Liver (tissue), 9 donors: Measurements from ENCODE around the gene HES3. TPM values are rescaled to one million over a fixed set of nuclear protein-coding genes. Genes with fewer than 3 reads are reported as not detected.

ENCODE experiments used
- DNase-seq: peaks from one replicate; pipeline ENCODE4 v3.0.0-alpha.2; 2017; ENCODE audit warnings: low spot score
- H3K27ac ChIP-seq, 2 donors: one replicate each; pipeline ENCODE4 v1.7.0; 2013; ENCODE audit warnings: inconsistent platforms in 2 of 2, low read length in 2 of 2, control low read depth in 1 of 2, low read depth in 1 of 2, mild to moderate bottlenecking in 1 of 2
- H3K27me3 ChIP-seq, 4 donors: one replicate each; pipeline versions ENCODE4 v1.6.1 to v1.7.0; 2013; ENCODE audit warnings: low read length in 3 of 4, inconsistent platforms in 1 of 4, mild to moderate bottlenecking in 1 of 4, moderate library complexity in 1 of 4; ENCODE audit not compliant: control insufficient read depth in 4 of 4, insufficient read depth in 4 of 4
- H3K36me3 ChIP-seq, 4 donors: one replicate each; pipeline versions ENCODE4 v1.6.1 to v1.7.0; 2013; ENCODE audit warnings: low read length in 3 of 4, mild to moderate bottlenecking in 3 of 4, low read depth in 1 of 4, moderate library complexity in 1 of 4; ENCODE audit not compliant: control insufficient read depth in 4 of 4, insufficient read depth in 3 of 4
- H3K4me1 ChIP-seq, 4 donors: one replicate each; pipeline versions ENCODE4 v1.6.1 to v1.7.0; 2013; ENCODE audit warnings: low read length in 3 of 4, mild to moderate bottlenecking in 3 of 4, moderate library complexity in 1 of 4; ENCODE audit not compliant: control insufficient read depth in 4 of 4, insufficient read depth in 4 of 4
- H3K4me3 ChIP-seq, 3 donors: one replicate each; pipeline versions ENCODE4 v1.6.1 to v1.7.0; 2013; ENCODE audit warnings: low read length in 3 of 3, control low read depth in 1 of 3, low read depth in 1 of 3, mild to moderate bottlenecking in 1 of 3
- H3K9ac ChIP-seq, 2 donors: one replicate each; pipeline ENCODE4 v1.7.0; 2013; ENCODE audit warnings: low read length in 2 of 2, mild to moderate bottlenecking in 2 of 2, moderate library complexity in 2 of 2, control low read depth in 1 of 2, low read depth in 1 of 2
- H3K9me3 ChIP-seq, 4 donors: one replicate each; pipeline versions ENCODE4 v1.6.1 to v1.7.0; 2013; ENCODE audit warnings: low read length in 3 of 4; ENCODE audit not compliant: control insufficient read depth in 4 of 4
- EGR1 ChIP-seq, 2 donors: IDR thresholded peaks; 2 replicates each; pipeline ENCODE4 v1.6.1; 2016 to 2018; ENCODE audit warnings: antibody characterized with exemption in 2 of 2, low read depth in 2 of 2
- FOXA2 ChIP-seq: IDR thresholded peaks from 2 replicates; pipeline ENCODE4 v1.6.1; 2016; ENCODE audit warnings: antibody characterized with exemption
- GABPA ChIP-seq, 2 donors: IDR thresholded peaks in 1 of 2; conservative IDR thresholded peaks in 1 of 2; 2 replicates each; pipeline ENCODE4 v1.6.1; 2016; ENCODE audit warnings: antibody characterized with exemption in 2 of 2, mild to moderate bottlenecking in 1 of 2, moderate library complexity in 1 of 2
- HNF4G ChIP-seq: IDR thresholded peaks from 2 replicates; pipeline ENCODE4 v1.6.1; 2016; ENCODE audit warnings: antibody characterized with exemption
- JUND ChIP-seq, 2 donors: IDR thresholded peaks; 2 replicates each; pipeline ENCODE4 v1.6.1; 2016; ENCODE audit warnings: antibody characterized with exemption in 2 of 2
- RAD21 ChIP-seq, 2 donors: IDR thresholded peaks; 2 replicates each; pipeline ENCODE4 v1.6.1; 2016; ENCODE audit warnings: antibody characterized with exemption in 2 of 2, mild to moderate bottlenecking in 2 of 2
- REST ChIP-seq: IDR thresholded peaks from 2 replicates; pipeline ENCODE4 v1.6.1; 2016; ENCODE audit warnings: antibody characterized with exemption, mild to moderate bottlenecking
- RXRA ChIP-seq, 2 donors: IDR thresholded peaks; 2 replicates each; pipeline ENCODE4 v1.6.1; 2017 to 2018; ENCODE audit warnings: antibody characterized with exemption in 2 of 2, mild to moderate bottlenecking in 1 of 2
- ZBTB33 ChIP-seq: IDR thresholded peaks from 2 replicates; pipeline ENCODE4 v1.6.1; 2016; ENCODE audit warnings: antibody characterized with exemption
- WGBS: extraction: QIAGEN DNeasy Blood & Tissue Kit; methylation state at CpG from one replicate; pipeline ENCODE4 v1.1.7; 2013; 5-methylcytosine and 5-hydroxymethylcytosine counted together
- polyA plus RNA-seq, 2 donors: library from polyadenylated mRNA; stranded (reverse) in 1 of 2; unstranded in 1 of 2; fragments of 200-250 nt in 1 of 2; fragments of >200 nt in 1 of 2; fragmentation: Nextera tagmentation in 1 of 2; extraction: Ambion mirVana in 1 of 2; gene quantifications; one replicate each; pipeline versions ENCODE4 v1.2.1 to v1.2.3, GENCODE V29; 2013 to 2015
- total RNA-seq, 2 donors: library from RNA; depleted of rRNA; stranded (reverse); fragments of >200 nt; gene quantifications; one replicate each; pipeline ENCODE4 v1.2.3, GENCODE V29; 2014
- TF ChIP-seq, protein P1 (sequence below): fragments of 150-350 bp; IDR thresholded peaks from 2 replicates; pipeline ENCODE4 v1.5.1; 2017; ENCODE audit warnings: improper control_type of control experiment, low read depth, low read length; ENCODE audit not compliant: missing input control
- TF ChIP-seq, protein P2 (sequence below): IDR thresholded peaks from 2 replicates; pipeline ENCODE4 v1.6.1; 2016; ENCODE audit warnings: antibody characterized with exemption
- donor health status: healthy.
- donor health status: healthy.
- donor health status: healthy.
- donor health status: healthy.
- donor health status: healthy.

HES3 gene
- total and polyA plus RNA-seq, 4 donors = not detected

DNA sequence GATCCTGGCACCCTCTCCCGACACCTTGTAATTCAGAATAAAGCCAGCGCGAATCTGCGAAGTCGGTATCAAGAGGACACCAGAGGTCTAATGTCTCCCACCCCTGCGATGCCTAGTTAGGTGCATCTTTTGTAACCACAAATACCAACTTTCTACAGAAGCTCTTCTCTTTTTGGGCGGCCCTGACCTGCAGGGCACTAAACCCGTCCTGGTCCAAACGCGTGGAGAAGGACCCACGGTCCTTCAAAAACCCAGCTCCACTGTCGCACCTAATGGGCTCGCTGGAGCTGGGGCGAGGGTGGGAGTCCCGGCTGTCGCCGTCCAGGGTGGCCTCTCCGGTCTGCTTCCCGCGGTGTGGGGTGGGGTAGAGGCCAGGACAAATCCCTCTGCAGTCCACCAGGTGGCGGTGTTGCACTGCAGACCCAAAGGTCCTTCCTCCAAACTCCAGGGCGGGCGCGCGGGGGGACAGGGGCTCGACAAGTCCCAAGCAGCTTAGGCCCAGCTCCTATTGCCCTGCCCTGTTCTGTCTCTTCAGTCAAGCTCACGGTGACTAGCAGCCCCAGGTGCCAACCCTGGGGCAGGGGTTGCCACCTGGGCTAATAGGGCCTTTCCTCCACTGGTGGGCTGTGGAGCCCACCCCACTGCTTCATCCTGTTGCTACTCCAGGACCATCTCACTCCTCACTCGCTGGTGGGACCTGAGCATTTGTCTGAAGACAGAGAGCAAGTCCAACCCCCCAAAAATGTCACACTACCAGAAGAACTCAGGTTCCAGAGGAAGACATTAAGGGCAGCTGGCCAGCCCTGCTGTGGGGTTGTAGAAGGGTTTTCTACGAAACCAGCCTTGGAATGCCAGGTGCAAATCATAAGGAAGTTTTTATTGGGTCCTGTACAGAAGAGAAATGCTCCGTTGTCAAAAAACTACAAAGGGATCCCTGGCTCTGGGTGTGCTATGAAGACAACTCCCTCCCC lies 2.8 kb downstream of the HES3 start:
- H3K27me3 ChIP-seq = peaks cover 4 to 12% (median 6%) of the 10 kb centered on the region in 4 donors
- peak; percentile 84 for DNase-seq
- no peaks in the 10 kb centered on the region for H3K36me3 ChIP-seq
- H3K4me3 ChIP-seq = no peak overlapping the region
- no peak overlapping the region for H3K9ac ChIP-seq
- WGBS = 6% methylated on average over 30 of the region's 30 CpGs
- H3K9me3 ChIP-seq = no peaks in the 10 kb centered on the region
- no peak overlapping the region for H3K27ac ChIP-seq
- TF ChIP-seq RAD21 (IDR thresholded peaks at IDR 0.05) (peak; percentile 89 to 96), REST (peak; percentile 85), RXRA (IDR thresholded peaks at IDR 0.05) (no peak)
- TF ChIP-seq, protein P1, sequence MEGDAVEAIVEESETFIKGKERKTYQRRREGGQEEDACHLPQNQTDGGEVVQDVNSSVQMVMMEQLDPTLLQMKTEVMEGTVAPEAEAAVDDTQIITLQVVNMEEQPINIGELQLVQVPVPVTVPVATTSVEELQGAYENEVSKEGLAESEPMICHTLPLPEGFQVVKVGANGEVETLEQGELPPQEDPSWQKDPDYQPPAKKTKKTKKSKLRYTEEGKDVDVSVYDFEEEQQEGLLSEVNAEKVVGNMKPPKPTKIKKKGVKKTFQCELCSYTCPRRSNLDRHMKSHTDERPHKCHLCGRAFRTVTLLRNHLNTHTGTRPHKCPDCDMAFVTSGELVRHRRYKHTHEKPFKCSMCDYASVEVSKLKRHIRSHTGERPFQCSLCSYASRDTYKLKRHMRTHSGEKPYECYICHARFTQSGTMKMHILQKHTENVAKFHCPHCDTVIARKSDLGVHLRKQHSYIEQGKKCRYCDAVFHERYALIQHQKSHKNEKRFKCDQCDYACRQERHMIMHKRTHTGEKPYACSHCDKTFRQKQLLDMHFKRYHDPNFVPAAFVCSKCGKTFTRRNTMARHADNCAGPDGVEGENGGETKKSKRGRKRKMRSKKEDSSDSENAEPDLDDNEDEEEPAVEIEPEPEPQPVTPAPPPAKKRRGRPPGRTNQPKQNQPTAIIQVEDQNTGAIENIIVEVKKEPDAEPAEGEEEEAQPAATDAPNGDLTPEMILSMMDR = peak; percentile 95
- peaks cover 0 to 33% (median 15%) of the 10 kb centered on the region in 4 donors for H3K4me1 ChIP-seq

DNA sequence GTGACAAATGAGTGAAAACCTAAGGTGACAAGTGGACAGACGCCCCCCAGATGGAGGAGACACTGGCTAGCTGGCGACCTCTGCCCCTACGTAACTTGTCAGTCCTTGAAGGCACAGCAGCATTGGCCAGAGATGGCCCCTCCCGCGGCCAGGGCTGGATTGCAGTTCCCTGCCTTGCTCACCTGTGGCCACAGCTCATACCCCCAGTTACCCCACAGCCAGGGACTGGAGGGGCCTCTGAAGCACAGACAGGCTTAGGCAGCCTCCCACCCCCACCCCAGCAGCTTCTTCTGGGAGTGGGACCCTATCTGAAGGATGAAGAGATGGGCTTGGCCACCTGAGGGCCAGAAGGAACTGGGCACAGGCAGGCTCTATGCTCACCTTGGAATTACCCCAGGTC lies 3.7 kb downstream of the HES3 start:
- Histone ChIP-seq H3K9me3 (no peaks in the 10 kb centered on the region), H3K27me3 (peaks cover 2 to 12% (median 6%) of the 10 kb centered on the region in 4 donors), H3K4me1 (peaks cover 0 to 33% (median 12%) of the 10 kb centered on the region in 4 donors), H3K27ac (no peak overlapping the region), H3K4me3 (no peak overlapping the region), H3K36me3 (no peaks in the 10 kb centered on the region), H3K9ac (no peak overlapping the region)
- WGBS = 62% methylated on average over 5 of the region's 5 CpGs
- no peak for TF ChIP-seq ZBTB33
- TF ChIP-seq HNF4G = no peak
- no peak for TF ChIP-seq FOXA2
- no peak for TF ChIP-seq EGR1 (IDR thresholded peaks at IDR 0.05; ENCODE audit: low read depth in 2 of 2)
- no peak for TF ChIP-seq GABPA (IDR thresholded peaks at IDR 0.05 in 1 of 2, conservative IDR thresholded peaks at IDR 0.05 in 1 of 2)
- TF ChIP-seq JUND (IDR thresholded peaks at IDR 0.05) = no peak
- TF ChIP-seq, protein P2, sequence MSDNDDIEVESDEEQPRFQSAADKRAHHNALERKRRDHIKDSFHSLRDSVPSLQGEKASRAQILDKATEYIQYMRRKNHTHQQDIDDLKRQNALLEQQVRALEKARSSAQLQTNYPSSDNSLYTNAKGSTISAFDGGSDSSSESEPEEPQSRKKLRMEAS = no peak
- DNase-seq = no peak
